A549 (cell line): Measurements from ENCODE around the gene N4BP3. TPM values are rescaled to one million over a fixed set of nuclear protein-coding genes. Genes with fewer than 3 reads are reported as not detected.
A peak's percentile ranks its signal among the peaks of the same experiment; 100 is the strongest.

Experiments
- ATAC-seq, 2 experiments: fragments of 200-7000 bp in 1 of 2; fragments of >200 bp in 1 of 2; cut with Nextera tagmentation in 1 of 2; cut with Tn5 transposase in 1 of 2; 3 replicates each; pipeline versions ENCODE4 v1.8.0 to v1.9.1; 2018 to 2020; ENCODE audit warnings: mild to moderate bottlenecking in 1 of 2, moderate library complexity in 1 of 2
- CTCF ChIA-PET: fragments of 300-600 bp; sonication (Branson Sonifier 250); formaldehyde crosslinking; extraction: SDS; loops from one replicate; lab custom pipeline; 2021; ENCODE audit warnings: antibody characterized with exemption, inconsistent platforms; lab: Yijun Ruan, JAX
- POLR2A ChIA-PET: fragments of 350-600 bp; formaldehyde crosslinking; extraction: SDS; loops from one replicate; lab custom pipeline; 2021; ENCODE audit warnings: antibody characterized with exemption, inconsistent platforms; lab: Yijun Ruan, JAX
- DNase-seq, 2 experiments: peaks; one replicate each; pipeline versions ENCODE4 v3.0.0 to v3.0.0-alpha.2; 2011 to 2016; ENCODE audit warnings: low read depth in 1 of 2, low spot score in 1 of 2
- FAIRE-seq: peaks from 2 replicates; lab custom pipeline; 2011; peaks lifted over from hg19 to GRCh38; lab: Jason Lieb, UNC
- H3K27ac ChIP-seq, 2 experiments: fragments of >200 bp; sonication (Bioruptor Twin); formaldehyde crosslinking; 3 replicates each; pipeline ENCODE4 v1.5.1; 2016 to 2017
- H3K4me1 ChIP-seq: fragments of >200 bp; sonication (Bioruptor Twin); formaldehyde crosslinking; 3 replicates; pipeline ENCODE4 v1.6.1; 2016
- H3K4me2 ChIP-seq: fragments of >200 bp; sonication (Bioruptor Twin); formaldehyde crosslinking; 3 replicates; pipeline ENCODE4 v1.6.1; 2016
- H3K4me3 ChIP-seq: fragments of >200 bp; sonication (Bioruptor Twin); formaldehyde crosslinking; 3 replicates; pipeline ENCODE4 v1.5.1; 2016
- H3K9me3 ChIP-seq: fragments of >200 bp; sonication (Bioruptor Twin); formaldehyde crosslinking; 3 replicates; pipeline ENCODE4 v1.6.1; 2016
- CBX2 ChIP-seq: fragments of 200-600 bp; sonication (generic); IDR thresholded peaks from 2 replicates; pipeline ENCODE4 v1.6.1; 2016; ENCODE audit warnings: low read depth, mild to moderate bottlenecking, borderline replicate concordance
- CEBPB ChIP-seq, 2 experiments: fragments of >200 bp in 1 of 2; sonication (Bioruptor Twin) in 1 of 2; formaldehyde crosslinking in 1 of 2; IDR thresholded peaks; 2 replicates each; pipeline ENCODE4 v1.6.1; 2012 to 2016
- EHF ChIP-seq: fragments of 250-450 bp; sonication (Bioruptor Pico); IDR thresholded peaks from 2 replicates; pipeline ENCODE4 v1.5.0; 2020; ENCODE audit warnings: mild to moderate bottlenecking
- FOSB ChIP-seq: fragments of 250-450 bp; sonication (Bioruptor Pico); IDR thresholded peaks from 2 replicates; pipeline ENCODE4 v1.5.0; 2020; ENCODE audit warnings: mild to moderate bottlenecking, moderate library complexity
- GATA3 ChIP-seq: IDR thresholded peaks from 2 replicates; pipeline ENCODE4 v1.6.1; 2012; ENCODE audit warnings: borderline replicate concordance
- HDAC2 ChIP-seq: fragments of 200-600 bp; sonication (generic); IDR thresholded peaks from 2 replicates; pipeline ENCODE4 v1.6.1; 2016
- HEYL ChIP-seq: fragments of 250-450 bp; sonication (Bioruptor Pico); IDR thresholded peaks from 2 replicates; pipeline ENCODE4 v1.8.0; 2021; ENCODE audit warnings: mild to moderate bottlenecking, moderate library complexity
- JUN ChIP-seq, 2 experiments: fragments of >200 bp; sonication (Bioruptor Twin); formaldehyde crosslinking; IDR thresholded peaks; 2 replicates in 1 of 2; 3 replicates in 1 of 2; pipeline ENCODE4 v1.6.1; 2016 to 2017
- KDM1A ChIP-seq: fragments of 200-600 bp; sonication (generic); IDR thresholded peaks from 2 replicates; pipeline ENCODE4 v1.6.1; 2016; ENCODE audit warnings: low read depth, mild to moderate bottlenecking
- KDM5A ChIP-seq: fragments of 200-600 bp; sonication (generic); IDR thresholded peaks from 2 replicates; pipeline ENCODE4 v1.6.1; 2016; ENCODE audit warnings: antibody characterized with exemption, mild to moderate bottlenecking
- MAFK ChIP-seq: fragments of 450-650 bp; IDR thresholded peaks from 2 replicates; pipeline ENCODE4 v1.6.1; 2014; ENCODE audit not compliant: partially characterized antibody
- MAX ChIP-seq: IDR thresholded peaks from 2 replicates; pipeline ENCODE4 v1.6.1; 2012
- MAZ ChIP-seq: fragments of 150-350 bp; IDR thresholded peaks from 2 replicates; pipeline ENCODE4 v1.6.1; 2014; ENCODE audit warnings: antibody characterized with exemption, low read depth, low read length, borderline replicate concordance
- RAD21 ChIP-seq, 2 experiments: fragments of >200 bp in 1 of 2; sonication (Bioruptor Twin) in 1 of 2; formaldehyde crosslinking in 1 of 2; IDR thresholded peaks in 1 of 2; conservative IDR thresholded peaks in 1 of 2; 2 replicates in 1 of 2; 3 replicates in 1 of 2; pipeline ENCODE4 v1.6.1; 2012 to 2018; ENCODE audit warnings: inconsistent platforms in 1 of 2
- RCOR1 ChIP-seq: fragments of 150-350 bp; IDR thresholded peaks from 2 replicates; pipeline ENCODE4 v1.6.1; 2014; ENCODE audit warnings: antibody characterized with exemption, low read length, low read depth
- RNF2 ChIP-seq: fragments of 200-600 bp; sonication (generic); IDR thresholded peaks from 2 replicates; pipeline ENCODE4 v1.6.1; 2016; ENCODE audit warnings: low read depth, mild to moderate bottlenecking, antibody characterized with exemption, moderate library complexity, borderline replicate concordance
- SMC3 ChIP-seq: fragments of >200 bp; sonication (Bioruptor Twin); formaldehyde crosslinking; IDR thresholded peaks from 3 replicates; pipeline ENCODE4 v1.6.1; 2018; ENCODE audit warnings: inconsistent platforms
- SREBF2 ChIP-seq: fragments of 450-650 bp; IDR thresholded peaks from 2 replicates; pipeline ENCODE4 v1.6.1; 2014; ENCODE audit warnings: mild to moderate bottlenecking, moderate library complexity
- TP53 ChIP-seq: fragments of 250-450 bp; sonication (Bioruptor Pico); IDR thresholded peaks from 2 replicates; pipeline ENCODE4 v1.5.0; 2021; ENCODE audit warnings: mild to moderate bottlenecking, moderate library complexity
- ZSCAN20 ChIP-seq: fragments of 250-450 bp; sonication (Bioruptor Pico); IDR thresholded peaks from 2 replicates; pipeline ENCODE4 v1.8.0; 2022; ENCODE audit warnings: mild to moderate bottlenecking, moderate library complexity
- WGBS: methylation state at CpG from one replicate; pipeline ENCODE4 v1.1.6; 2017; ENCODE audit errors: missing lambda C conversion rate; 5-methylcytosine and 5-hydroxymethylcytosine counted together
- polyA plus RNA-seq, 4 experiments: library from polyadenylated mRNA; depleted of rRNA in 3 of 4; stranded (reverse); fragments of >200 nt; fragmentation: RNase III in 1 of 4; extraction: RNeasy Plus Mini Kit Qiagen cat#74134 plus additional on column Dnase treatment in 1 of 4; gene quantifications; 2 replicates in 3 of 4; 3 replicates in 1 of 4; pipeline ENCODE4 v1.2.3, GENCODE V29; 2011 to 2017
- TF ChIP-seq, protein P1 (sequence below): fragments of 200-600 bp; sonication (generic); IDR thresholded peaks from 2 replicates; pipeline ENCODE4 v1.6.1; 2016; ENCODE audit warnings: antibody characterized with exemption, mild to moderate bottlenecking, moderate library complexity
- TF ChIP-seq, protein P2 (sequence below): fragments of >200 bp; sonication (Bioruptor Twin); formaldehyde crosslinking; IDR thresholded peaks from 3 replicates; pipeline ENCODE4 v1.5.1; 2016
- TF ChIP-seq, protein P3 (sequence below): fragments of 250-450 bp; sonication (Bioruptor Pico); IDR thresholded peaks from 2 replicates; pipeline ENCODE4 v1.5.0; 2021; ENCODE audit warnings: mild to moderate bottlenecking, moderate library complexity, borderline replicate concordance

Gene N4BP3
- polyA plus RNA-seq, 2 of the 4 experiments (the other 2 are of a cell fraction), result 0.12 to 0.15 TPM

DNA sequence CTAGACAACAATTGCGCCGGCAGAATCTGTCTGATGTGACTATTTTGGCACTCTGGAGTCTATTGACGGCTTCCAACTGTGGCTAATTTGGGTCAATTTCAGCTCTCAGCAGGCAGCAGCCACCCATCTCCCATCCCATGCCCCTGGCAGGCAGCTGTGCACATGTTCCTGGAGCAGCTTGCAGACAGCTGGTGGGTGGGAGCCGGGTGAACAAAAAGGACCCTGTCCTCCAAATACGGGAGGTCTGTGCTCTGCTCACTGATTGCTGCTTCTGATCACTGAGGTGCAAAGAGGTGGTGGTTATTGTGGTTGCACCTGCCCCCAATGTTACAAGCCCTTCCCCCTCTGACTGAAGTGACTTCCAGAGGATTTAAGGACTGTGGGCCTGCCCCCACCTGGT, 45.0 kb upstream of the N4BP3 start:
- POLR2A ChIA-PET, result no interaction called here
- H3K9me3 ChIP-seq, result no peaks in the 10 kb centered on the region
- ATAC-seq, result no peak
- TF ChIP-seq RNF2 (no peak), EHF (no peak), RCOR1 (no peak), SREBF2 (no peak)
- TF ChIP-seq, protein P1, sequence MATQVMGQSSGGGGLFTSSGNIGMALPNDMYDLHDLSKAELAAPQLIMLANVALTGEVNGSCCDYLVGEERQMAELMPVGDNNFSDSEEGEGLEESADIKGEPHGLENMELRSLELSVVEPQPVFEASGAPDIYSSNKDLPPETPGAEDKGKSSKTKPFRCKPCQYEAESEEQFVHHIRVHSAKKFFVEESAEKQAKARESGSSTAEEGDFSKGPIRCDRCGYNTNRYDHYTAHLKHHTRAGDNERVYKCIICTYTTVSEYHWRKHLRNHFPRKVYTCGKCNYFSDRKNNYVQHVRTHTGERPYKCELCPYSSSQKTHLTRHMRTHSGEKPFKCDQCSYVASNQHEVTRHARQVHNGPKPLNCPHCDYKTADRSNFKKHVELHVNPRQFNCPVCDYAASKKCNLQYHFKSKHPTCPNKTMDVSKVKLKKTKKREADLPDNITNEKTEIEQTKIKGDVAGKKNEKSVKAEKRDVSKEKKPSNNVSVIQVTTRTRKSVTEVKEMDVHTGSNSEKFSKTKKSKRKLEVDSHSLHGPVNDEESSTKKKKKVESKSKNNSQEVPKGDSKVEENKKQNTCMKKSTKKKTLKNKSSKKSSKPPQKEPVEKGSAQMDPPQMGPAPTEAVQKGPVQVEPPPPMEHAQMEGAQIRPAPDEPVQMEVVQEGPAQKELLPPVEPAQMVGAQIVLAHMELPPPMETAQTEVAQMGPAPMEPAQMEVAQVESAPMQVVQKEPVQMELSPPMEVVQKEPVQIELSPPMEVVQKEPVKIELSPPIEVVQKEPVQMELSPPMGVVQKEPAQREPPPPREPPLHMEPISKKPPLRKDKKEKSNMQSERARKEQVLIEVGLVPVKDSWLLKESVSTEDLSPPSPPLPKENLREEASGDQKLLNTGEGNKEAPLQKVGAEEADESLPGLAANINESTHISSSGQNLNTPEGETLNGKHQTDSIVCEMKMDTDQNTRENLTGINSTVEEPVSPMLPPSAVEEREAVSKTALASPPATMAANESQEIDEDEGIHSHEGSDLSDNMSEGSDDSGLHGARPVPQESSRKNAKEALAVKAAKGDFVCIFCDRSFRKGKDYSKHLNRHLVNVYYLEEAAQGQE, result no peak
- TF ChIP-seq, all 56 proteins: peak for 0
- H3K4me1 ChIP-seq, result no peaks in the 10 kb centered on the region
- H3K4me2 ChIP-seq, result no peak overlapping the region
- FAIRE-seq (no peak), DNase-seq (no peak)
- no peak overlapping the region for H3K4me3 ChIP-seq
- no peak overlapping the region for H3K27ac ChIP-seq
- CTCF ChIA-PET, result interaction anchor here (5.0 kb wide), 1 partner anchor 7 kb away, joined by 25 read pairs; no protein-coding TSS in a partner anchor
- WGBS, result 69% methylated on average over 5 of the region's 5 CpGs

- ATAC-seq, result peak; percentile 81 to 86
- H3K9me3 ChIP-seq, result no peaks in the 10 kb centered on the region
- H3K4me3 ChIP-seq, result no peak overlapping the region
- H3K4me2 ChIP-seq, result no peak overlapping the region
- FAIRE-seq, result no peak
- no peaks in the 10 kb centered on the region for H3K4me1 ChIP-seq
- no peak for TF ChIP-seq KDM5A
- TF ChIP-seq JUN (IDR thresholded peaks at IDR 0.05), result no peak
- TF ChIP-seq RAD21 (conservative IDR thresholded peaks at IDR 0.05 in 1 of 2, IDR thresholded peaks at IDR 0.05 in 1 of 2), result peak; percentile 23 to 58; a peak in 3 of 5 replicates
- TF ChIP-seq HDAC2, result no peak
- TF ChIP-seq ZSCAN20, result no peak
- no peak for TF ChIP-seq MAFK
- no peak for TF ChIP-seq GATA3
- no peak for TF ChIP-seq CBX2
- TF ChIP-seq MAZ, result no peak
- TF ChIP-seq, protein P2, sequence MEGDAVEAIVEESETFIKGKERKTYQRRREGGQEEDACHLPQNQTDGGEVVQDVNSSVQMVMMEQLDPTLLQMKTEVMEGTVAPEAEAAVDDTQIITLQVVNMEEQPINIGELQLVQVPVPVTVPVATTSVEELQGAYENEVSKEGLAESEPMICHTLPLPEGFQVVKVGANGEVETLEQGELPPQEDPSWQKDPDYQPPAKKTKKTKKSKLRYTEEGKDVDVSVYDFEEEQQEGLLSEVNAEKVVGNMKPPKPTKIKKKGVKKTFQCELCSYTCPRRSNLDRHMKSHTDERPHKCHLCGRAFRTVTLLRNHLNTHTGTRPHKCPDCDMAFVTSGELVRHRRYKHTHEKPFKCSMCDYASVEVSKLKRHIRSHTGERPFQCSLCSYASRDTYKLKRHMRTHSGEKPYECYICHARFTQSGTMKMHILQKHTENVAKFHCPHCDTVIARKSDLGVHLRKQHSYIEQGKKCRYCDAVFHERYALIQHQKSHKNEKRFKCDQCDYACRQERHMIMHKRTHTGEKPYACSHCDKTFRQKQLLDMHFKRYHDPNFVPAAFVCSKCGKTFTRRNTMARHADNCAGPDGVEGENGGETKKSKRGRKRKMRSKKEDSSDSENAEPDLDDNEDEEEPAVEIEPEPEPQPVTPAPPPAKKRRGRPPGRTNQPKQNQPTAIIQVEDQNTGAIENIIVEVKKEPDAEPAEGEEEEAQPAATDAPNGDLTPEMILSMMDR, result peak; percentile 18; the same call in 1 of the 3 replicates
- no peak for TF ChIP-seq FOSB (CRISPR knock-in tag)
- no peak for TF ChIP-seq SREBF2
- ChIA-PET CTCF (no interaction called here), POLR2A (no interaction called here)
- DNase-seq, result peak; percentile 36 to 52
- WGBS, result 32% methylated on average over 5 of the region's 5 CpGs
- no peak overlapping the region for H3K27ac ChIP-seq
These were observed 43.4 kb upstream of the N4BP3 start for GRCh38 chr5:178069909-178070308.

DNA sequence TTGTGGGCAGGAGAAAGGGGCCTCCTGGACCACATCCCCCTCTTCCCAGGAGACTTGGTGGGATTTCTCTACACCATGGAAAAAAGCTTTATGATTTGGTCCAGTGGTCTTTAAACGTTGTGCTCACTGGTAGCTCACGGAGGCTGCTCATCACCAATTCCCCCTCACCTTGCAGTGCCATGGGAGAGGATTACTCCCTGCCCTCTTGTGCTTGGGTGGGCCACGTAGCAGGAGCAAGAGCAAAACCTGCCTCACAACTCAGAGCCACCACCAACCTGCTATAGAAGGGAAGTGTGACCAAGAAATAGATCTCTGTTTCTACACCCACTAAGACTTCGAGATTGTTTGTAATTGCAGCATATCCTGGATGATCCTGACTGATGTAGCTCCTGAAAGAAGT, 42.2 kb upstream of the N4BP3 start:
- no peak for FAIRE-seq
- DNase-seq, result no peak
- TF ChIP-seq, protein P3, sequence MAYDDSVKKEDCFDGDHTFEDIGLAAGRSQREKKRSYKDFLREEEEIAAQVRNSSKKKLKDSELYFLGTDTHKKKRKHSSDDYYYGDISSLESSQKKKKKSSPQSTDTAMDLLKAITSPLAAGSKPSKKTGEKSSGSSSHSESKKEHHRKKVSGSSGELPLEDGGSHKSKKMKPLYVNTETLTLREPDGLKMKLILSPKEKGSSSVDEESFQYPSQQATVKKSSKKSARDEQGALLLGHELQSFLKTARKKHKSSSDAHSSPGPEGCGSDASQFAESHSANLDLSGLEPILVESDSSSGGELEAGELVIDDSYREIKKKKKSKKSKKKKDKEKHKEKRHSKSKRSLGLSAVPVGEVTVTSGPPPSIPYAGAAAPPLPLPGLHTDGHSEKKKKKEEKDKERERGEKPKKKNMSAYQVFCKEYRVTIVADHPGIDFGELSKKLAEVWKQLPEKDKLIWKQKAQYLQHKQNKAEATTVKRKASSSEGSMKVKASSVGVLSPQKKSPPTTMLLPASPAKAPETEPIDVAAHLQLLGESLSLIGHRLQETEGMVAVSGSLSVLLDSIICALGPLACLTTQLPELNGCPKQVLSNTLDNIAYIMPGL (CRISPR knock-in tag), result no peak
- no peak for TF ChIP-seq KDM1A
- no peak for TF ChIP-seq CEBPB (IDR thresholded peaks at IDR 0.05)
- TF ChIP-seq, protein P2, result no peak
- TF ChIP-seq CBX2, result no peak
- TF ChIP-seq EHF, result no peak
- no peak for TF ChIP-seq MAX
- TF ChIP-seq TP53 (CRISPR knock-in tag), result no peak
- no peak for TF ChIP-seq SMC3
- no peak for TF ChIP-seq HEYL (CRISPR knock-in tag)
- TF ChIP-seq JUN (IDR thresholded peaks at IDR 0.05), result no peak
- Histone ChIP-seq H3K9me3 (no peaks in the 10 kb centered on the region), H3K4me2 (no peak overlapping the region), H3K4me3 (no peak overlapping the region), H3K27ac (no peak overlapping the region), H3K4me1 (no peaks in the 10 kb centered on the region)
- CTCF ChIA-PET, result interaction anchor here (0.6 to 1.8 kb wide), 2 partner anchors 10 to 87 kb away, joined by 3 to 4 read pairs; no protein-coding TSS in a partner anchor
- WGBS, result 35% methylated on average over 4 of the region's 4 CpGs
- POLR2A ChIA-PET, result no interaction called here
- ATAC-seq, result no peak
